Activated CD8-positive, alpha-beta memory T cell treated with anti-CD3 and anti-CD28 coated beads for 4 hours (primary cell): ENCODE measurements around the gene CYSTM1.
"Not testable (repeated sequence)": the region's sequence is repeated elsewhere in the genome, so short reads cannot be mapped to it uniquely, and the experiment has no call there.

ENCODE experiments used
- DNase-seq, 2 donors: peaks; one replicate each; pipeline ENCODE4 v3.0.0-alpha.2; 2020; ENCODE audit warnings: low read depth in 2 of 2

Gene CYSTM1

DNA sequence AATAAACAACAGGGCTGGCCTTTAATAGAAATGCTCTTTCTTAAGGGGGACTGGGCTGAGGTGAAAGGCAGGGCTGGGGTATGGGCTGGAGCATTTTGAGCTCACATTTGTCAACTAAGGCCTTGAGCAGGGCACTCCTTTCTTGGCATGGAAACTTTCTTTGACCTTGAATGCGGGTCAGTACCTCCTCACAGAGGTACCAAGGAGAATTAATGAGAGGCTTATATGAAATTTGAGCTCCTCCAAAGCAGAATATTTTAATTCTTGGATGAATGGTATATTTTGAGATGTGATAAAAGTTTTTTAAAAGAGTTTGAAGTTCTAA lies 3.1 kb downstream of the CYSTM1 start:
- no peak for DNase-seq

DNA sequence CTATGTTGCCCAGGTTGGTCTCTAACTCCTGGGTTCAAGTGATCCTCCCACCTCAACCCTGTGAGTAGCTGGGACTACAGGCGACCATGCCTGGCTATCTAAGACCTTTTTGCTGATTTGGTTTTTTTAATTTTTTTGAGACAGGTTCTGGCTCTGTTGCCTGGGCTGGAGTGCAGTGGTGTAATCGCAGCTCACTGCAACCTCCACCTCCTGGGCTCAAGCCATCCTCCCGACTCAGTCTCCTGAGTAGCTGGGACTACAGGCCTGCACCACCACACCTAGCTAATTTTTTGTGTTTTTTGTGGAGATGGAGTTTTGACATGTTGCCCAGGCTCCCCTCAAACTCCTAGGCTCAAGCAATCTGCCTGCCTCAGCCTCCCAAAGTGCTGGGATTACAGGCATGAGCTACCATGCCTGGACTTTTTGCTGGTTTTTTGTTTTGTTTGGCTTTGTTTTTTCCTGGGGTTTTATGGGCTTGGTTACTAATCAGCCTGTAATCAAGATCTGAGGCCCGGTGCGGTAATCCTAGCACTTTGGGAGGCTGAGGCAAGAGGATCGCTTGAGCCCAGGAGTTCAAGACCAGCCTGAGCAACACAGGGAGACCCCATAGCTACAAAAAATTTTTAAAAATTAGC lies 3.6 kb downstream of the CYSTM1 start:
- DNase-seq, result no peak

DNA sequence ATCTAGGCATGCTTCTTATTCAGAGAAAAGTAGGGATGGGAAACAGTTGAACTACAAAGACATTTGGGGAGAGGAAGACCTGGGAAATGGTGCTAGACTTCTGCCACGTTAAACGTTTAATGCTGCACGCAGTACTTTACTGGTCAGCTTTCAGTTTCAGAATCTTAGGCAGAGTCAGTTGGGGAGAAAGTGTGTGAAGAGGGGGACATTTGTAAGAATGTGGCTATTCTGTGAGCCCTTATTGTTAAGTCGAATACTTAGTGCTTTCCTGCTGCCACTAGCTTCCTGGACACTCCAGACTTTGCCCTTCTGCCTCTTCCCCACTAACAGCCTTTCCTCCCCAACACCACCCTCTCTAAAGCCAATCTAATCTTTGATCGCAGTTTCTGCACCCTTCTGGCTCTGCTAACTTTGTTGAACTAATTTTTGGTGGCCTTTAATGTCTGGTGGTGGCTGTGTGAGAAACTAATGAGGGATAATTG lies 6.1 kb downstream of the CYSTM1 start:
- DNase-seq, result no peak

- no peak for DNase-seq
Measured at GRCh38 chr5:140181525-140181924, 6.5 kb downstream of the CYSTM1 start.

- no peak for DNase-seq
Measured at GRCh38 chr5:140182075-140182711, 7.2 kb downstream of the CYSTM1 start.

DNA sequence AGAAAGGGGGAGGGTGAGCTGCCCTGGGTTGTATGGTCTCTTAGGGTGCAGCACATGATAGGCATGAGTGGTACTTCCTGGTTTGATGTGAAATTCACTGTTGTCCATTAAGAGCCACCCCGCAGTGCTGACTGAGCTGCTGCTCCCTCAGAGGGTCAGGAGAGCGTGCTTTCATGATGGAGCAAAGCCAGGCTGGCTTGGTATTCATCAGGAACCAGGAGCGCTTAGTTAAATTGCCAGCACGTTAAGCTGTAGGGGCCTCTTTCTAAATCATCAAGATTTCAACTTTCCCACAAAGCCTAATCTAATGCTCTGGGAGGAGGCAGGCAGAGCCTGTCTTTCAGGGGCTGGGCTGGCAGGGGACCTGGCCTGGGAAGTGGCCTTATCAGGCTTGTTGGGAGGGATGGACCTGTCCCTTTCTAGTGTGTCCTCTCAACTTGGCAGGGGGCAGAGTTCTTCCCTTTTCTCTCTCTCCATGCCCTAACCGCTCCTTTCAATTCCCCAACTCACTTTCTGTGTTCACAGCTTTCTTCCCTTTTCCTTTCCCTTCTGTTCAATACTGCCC lies 7.9 kb downstream of the CYSTM1 start:
- DNase-seq, result no peak

DNA sequence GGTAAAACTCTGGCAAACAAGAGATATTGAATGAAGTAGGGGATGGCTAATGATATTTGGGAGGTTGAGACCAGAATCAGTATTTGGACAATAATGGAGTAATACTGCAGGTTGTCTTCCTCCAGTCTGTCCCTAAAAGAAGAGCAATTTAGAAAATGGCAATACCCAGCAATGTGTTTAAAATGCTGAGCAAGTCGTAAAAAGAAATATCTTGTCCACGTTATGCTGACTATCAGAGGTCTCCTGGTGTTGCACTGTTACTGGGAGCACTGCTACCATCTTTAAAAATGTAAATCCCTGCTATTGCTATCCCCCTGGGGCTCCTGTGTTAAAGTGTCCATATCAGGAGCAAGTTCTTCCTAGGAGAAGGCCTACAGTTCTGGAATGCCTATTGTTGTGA lies 10.4 kb downstream of the CYSTM1 start:
- no peak for DNase-seq

- DNase-seq, result no peak
Measured at GRCh38 chr5:140186267-140186671, 11.3 kb downstream of the CYSTM1 start.

GRCh38 chr5:140189253-140189652 lies 14.3 kb downstream of the CYSTM1 start:
- DNase-seq, result no peak

GRCh38 chr5:140189977-140190871 lies 15.2 kb downstream of the CYSTM1 start:
- DNase-seq, result no peak

DNA sequence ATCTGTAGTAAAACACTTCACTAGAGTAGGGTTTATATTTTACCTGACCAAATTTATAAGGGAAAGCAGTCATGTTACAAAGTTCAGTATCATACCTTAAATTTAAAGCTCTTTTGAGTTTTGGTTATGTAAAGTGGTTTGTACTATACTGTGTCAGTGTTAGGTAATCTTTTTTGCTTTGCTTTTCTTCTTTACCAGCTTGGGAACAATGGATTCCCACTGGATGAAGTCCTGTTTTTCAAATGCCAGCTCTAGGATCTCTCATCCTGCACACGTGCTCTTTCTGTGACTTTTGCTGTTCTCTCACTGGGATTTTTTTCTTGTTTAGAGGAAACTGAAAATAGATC lies 15.9 kb downstream of the CYSTM1 start:
- no peak for DNase-seq

GRCh38 chr5:140192715-140193430 lies 17.9 kb downstream of the CYSTM1 start:
- DNase-seq, result no peak

- DNase-seq, result no peak
Measured at GRCh38 chr5:140194662-140195061, 19.7 kb downstream of the CYSTM1 start.

DNA sequence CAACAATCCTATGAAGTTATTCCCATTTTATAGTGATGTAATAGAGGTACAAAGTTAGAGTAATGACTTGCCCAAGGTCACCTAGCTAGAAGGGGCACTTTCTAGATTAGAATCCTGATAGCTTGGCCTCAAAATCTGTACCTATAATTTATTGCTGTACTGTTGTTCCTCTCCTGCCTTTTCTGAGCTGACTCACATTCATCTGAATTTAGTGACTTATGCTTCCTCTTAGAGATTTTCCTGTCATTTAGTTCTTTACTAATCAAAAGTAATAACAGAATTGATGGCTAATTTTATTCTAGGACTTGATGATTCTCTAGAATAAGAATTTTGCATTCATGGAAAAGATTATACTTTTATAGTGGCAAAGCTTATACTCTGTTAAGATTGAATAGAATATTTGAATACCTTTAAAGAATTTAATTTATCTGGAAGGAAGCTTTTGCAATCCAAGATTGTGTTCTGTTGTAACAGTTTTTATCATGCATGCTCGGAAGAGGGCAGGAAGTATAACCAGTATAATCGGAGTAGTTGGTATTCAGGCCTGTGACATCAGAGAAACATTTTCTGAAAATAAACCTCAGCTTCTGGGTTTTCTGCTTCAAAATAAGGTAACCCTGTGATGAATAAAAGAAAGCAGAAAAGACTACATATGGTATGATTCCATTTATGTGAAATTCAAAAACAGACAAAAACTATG lies 21.3 kb downstream of the CYSTM1 start:
- DNase-seq, result no peak

GRCh38 chr5:140197023-140197422 lies 22.0 kb downstream of the CYSTM1 start:
- no peak for DNase-seq

DNA sequence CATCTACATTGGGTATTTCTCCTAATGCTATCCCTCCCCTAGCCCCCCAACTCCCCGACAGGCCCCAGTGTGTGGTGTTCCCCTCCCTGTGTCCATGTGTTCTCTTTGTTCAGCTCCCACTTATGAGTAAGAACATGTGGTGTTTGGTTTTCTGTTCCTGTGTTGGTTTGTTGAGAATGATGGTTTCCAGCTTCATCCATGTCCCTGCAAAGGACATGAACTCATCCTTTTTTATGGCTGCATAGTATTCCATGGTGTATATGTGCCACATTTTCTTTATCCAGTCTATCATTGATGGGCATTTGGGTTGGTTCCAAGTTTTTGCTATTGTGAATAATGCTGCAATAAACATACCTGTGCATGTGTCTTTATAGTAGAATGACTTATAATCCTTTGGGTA lies 23.9 kb downstream of the CYSTM1 start:
- DNase-seq, result not testable (repeated sequence)

DNA sequence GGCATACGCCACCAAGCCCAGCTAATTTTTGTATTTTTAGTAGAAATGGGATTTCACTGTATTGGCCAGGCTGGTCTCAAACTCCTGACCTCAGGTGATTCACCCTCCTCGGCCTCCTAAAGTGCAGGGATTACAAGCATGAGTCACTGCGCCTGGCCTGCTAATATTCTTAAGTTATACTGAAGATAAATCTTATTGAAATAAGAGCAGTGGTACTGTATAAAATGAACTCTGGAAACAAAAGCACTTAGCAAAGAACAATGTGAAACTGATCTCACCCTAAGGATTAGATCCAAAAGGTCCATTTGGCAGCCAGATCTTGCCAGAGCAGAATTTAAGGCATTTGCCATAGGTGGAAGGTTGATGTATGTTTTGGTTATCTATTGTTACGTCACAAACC lies 27.1 kb downstream of the CYSTM1 start:
- no peak for DNase-seq

- DNase-seq, result no peak
Measured at GRCh38 chr5:140202610-140203009, 27.6 kb downstream of the CYSTM1 start.

- DNase-seq, result no peak
Measured at GRCh38 chr5:140205216-140205615, 30.2 kb downstream of the CYSTM1 start.

DNA sequence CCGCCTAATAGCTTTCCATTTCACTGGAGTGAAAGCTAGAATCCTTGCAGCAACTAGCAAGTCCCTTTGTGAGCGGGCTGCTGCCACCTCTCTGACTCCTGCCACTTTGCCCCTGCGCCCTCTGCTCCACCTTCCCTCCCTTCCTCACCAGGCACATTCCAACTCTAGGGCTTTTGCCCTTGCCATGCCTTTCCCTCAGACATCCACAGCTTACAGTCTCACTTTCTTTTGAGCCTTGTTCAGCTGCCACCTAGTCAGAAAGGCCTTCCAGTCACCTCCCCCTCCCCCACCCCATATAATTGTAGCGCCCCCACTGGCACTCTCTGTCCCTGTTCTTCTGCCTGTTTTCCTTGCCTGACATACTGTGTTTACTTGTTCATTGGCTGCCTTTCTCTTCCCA lies 31.0 kb downstream of the CYSTM1 start:
- no peak for DNase-seq

DNA sequence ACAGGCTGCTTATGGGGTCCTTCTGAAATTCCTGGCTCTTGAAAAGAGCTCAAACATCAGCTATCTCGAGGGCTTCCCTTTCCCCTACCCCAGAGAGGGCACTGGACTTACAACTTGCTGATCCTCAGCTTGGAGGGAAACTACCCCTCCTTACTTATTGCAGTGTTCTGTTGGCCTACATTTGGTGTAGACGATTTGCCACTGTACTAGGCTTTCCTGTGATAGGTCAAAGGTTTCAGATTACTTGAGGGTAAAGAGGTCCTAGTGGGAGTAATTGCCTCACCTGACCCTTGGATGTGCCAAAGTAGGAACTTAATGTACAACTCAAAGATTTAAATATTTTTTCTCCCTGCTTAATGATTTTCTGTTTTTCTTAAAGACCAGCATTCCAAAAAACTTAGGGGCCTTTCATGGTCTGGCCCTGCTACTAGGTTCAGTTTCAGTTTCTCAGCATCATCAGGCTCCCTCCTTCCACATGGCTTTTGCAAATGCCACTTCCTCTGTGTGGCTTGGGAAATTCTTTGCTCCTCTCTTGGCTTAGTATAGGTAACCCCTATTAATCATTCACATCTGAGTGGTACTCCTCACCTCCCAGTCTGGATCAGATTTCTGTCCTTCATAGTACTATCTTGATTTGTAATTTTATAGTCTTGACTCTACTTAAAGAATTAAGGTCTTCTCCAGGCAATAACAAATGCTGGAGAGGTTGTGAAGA lies 32.4 kb downstream of the CYSTM1 start:
- no peak for DNase-seq
